HEK293 (cell line): ENCODE results near the gene METAP1.
"Not testable (repeated sequence)": the region's sequence is repeated elsewhere in the genome, so short reads cannot be mapped to it uniquely, and the experiment has no call there.

Source experiments
- CTCF ChIA-PET: fragments of 350-600 bp; formaldehyde crosslinking; extraction: SDS; loops from one replicate; lab custom pipeline; 2021; ENCODE audit warnings: antibody characterized with exemption; lab: Yijun Ruan, JAX
- POLR2A ChIA-PET: fragments of 300-600 bp; formaldehyde crosslinking; extraction: SDS; loops from one replicate; lab custom pipeline; 2020; ENCODE audit warnings: antibody characterized with exemption, inconsistent platforms; lab: Yijun Ruan, JAX
- H3K27ac ChIP-seq: fragments of 200-500 bp; sonication (Bioruptor generic); 2 replicates; pipeline ENCODE4 v1.5.1; 2014; ENCODE audit warnings: low read depth, low read length, control low read depth, inconsistent platforms; ENCODE audit errors: extremely low read depth
- H3K36me3 ChIP-seq, 2 experiments: fragments of 200-500 bp in 1 of 2; sonication (Bioruptor generic) in 1 of 2; 1 replicate in 1 of 2; 2 replicates in 1 of 2; pipeline ENCODE4 v1.5.1; 2014 to 2017; ENCODE audit warnings: inconsistent platforms in 2 of 2, low read length in 2 of 2; ENCODE audit not compliant: control insufficient read depth in 2 of 2, insufficient read depth in 1 of 2
- H3K4me1 ChIP-seq: fragments of 200-500 bp; sonication (Bioruptor generic); 2 replicates; pipeline ENCODE4 v1.5.1; 2014; ENCODE audit warnings: mild to moderate bottlenecking, low read length, inconsistent platforms; ENCODE audit not compliant: control insufficient read depth, insufficient read depth
- H3K4me3 ChIP-seq: 2 replicates; pipeline ENCODE4 v1.5.1; 2011; ENCODE audit warnings: low read depth, mild to moderate bottlenecking, control low read depth, low read length, moderate library complexity
- H3K9me3 ChIP-seq: fragments of 200-500 bp; sonication (Bioruptor generic); 2 replicates; pipeline ENCODE4 v1.5.1; 2014; ENCODE audit warnings: low read depth, low read length, inconsistent platforms; ENCODE audit not compliant: control insufficient read depth, insufficient read depth
- GFI1B ChIP-seq: fragments of 450-650 bp; formaldehyde crosslinking; IDR thresholded peaks from 2 replicates; pipeline ENCODE4 v1.5.1; 2016; ENCODE audit warnings: missing biosample characterization, missing genetic modification characterization
- GLIS1 ChIP-seq: fragments of 450-650 bp; formaldehyde crosslinking; IDR thresholded peaks from 2 replicates; pipeline ENCODE4 v1.5.1; 2016; ENCODE audit warnings: missing biosample characterization, missing genetic modification characterization
- PBX3 ChIP-seq: sonication (generic); formaldehyde crosslinking; IDR thresholded peaks from 2 replicates; pipeline ENCODE4 v1.8.1; 2022; ENCODE audit warnings: mild to moderate bottlenecking, moderate library complexity, missing genetic modification reagents
- ZBTB10 ChIP-seq: fragments of 450-650 bp; formaldehyde crosslinking; IDR thresholded peaks from 2 replicates; pipeline ENCODE4 v1.5.1; 2016; ENCODE audit warnings: missing biosample characterization, missing genetic modification characterization
- ZBTB21 ChIP-seq: fragments of 450-650 bp; formaldehyde crosslinking; IDR thresholded peaks from 2 replicates; pipeline ENCODE4 v1.5.1; 2017; ENCODE audit warnings: missing biosample characterization, missing genetic modification characterization
- ZEB2 ChIP-seq: fragments of 450-650 bp; formaldehyde crosslinking; IDR thresholded peaks from 2 replicates; pipeline ENCODE4 v1.5.1; 2016; ENCODE audit warnings: missing biosample characterization, missing genetic modification characterization
- ZNF148 ChIP-seq: fragments of 450-650 bp; formaldehyde crosslinking; IDR thresholded peaks from 2 replicates; pipeline ENCODE4 v1.5.0; 2017; ENCODE audit warnings: missing biosample characterization, missing genetic modification characterization, borderline replicate concordance
- ZNF202 ChIP-seq: fragments of 450-650 bp; formaldehyde crosslinking; IDR thresholded peaks from 2 replicates; pipeline ENCODE4 v1.5.1; 2016; ENCODE audit warnings: missing biosample characterization, missing genetic modification characterization, borderline replicate concordance
- ZNF600 ChIP-seq: fragments of 450-650 bp; formaldehyde crosslinking; IDR thresholded peaks from 2 replicates; pipeline ENCODE4 v1.5.1; 2016; ENCODE audit warnings: missing biosample characterization, missing genetic modification characterization
- ZNF768 ChIP-seq: fragments of 450-650 bp; formaldehyde crosslinking; IDR thresholded peaks from 2 replicates; pipeline ENCODE4 v1.5.1; 2018; ENCODE audit warnings: missing biosample characterization, mild to moderate bottlenecking, missing genetic modification characterization
- ZNF791 ChIP-seq: fragments of 450-650 bp; formaldehyde crosslinking; IDR thresholded peaks from 2 replicates; pipeline ENCODE4 v1.5.1; 2016; ENCODE audit warnings: missing biosample characterization, missing genetic modification characterization
- ZXDB ChIP-seq: fragments of 450-650 bp; formaldehyde crosslinking; IDR thresholded peaks from 2 replicates; pipeline ENCODE4 v1.5.1; 2016; ENCODE audit warnings: missing biosample characterization, missing genetic modification characterization
- TF ChIP-seq, protein P1 (sequence below): fragments of 450-650 bp; formaldehyde crosslinking; IDR thresholded peaks from 2 replicates; pipeline ENCODE4 v1.5.1; 2016; ENCODE audit warnings: missing biosample characterization, missing genetic modification characterization

METAP1 gene

GRCh38 chr4:99090481-99091215 lies 95.1 kb downstream of the METAP1 start:
- Histone ChIP-seq H3K9me3 (no peaks in the 10 kb centered on the region), H3K4me1 (no peaks in the 10 kb centered on the region), H3K4me3 (no peak overlapping the region), H3K27ac (no peak overlapping the region)
- POLR2A ChIA-PET: no interaction called here
- TF ChIP-seq ZNF148: no peak
- no peak for TF ChIP-seq GFI1B
- no peak for TF ChIP-seq ZXDB (tag by site-specific recombination)
- no peak for TF ChIP-seq ZNF791 (tag by site-specific recombination)
- TF ChIP-seq, protein P1, sequence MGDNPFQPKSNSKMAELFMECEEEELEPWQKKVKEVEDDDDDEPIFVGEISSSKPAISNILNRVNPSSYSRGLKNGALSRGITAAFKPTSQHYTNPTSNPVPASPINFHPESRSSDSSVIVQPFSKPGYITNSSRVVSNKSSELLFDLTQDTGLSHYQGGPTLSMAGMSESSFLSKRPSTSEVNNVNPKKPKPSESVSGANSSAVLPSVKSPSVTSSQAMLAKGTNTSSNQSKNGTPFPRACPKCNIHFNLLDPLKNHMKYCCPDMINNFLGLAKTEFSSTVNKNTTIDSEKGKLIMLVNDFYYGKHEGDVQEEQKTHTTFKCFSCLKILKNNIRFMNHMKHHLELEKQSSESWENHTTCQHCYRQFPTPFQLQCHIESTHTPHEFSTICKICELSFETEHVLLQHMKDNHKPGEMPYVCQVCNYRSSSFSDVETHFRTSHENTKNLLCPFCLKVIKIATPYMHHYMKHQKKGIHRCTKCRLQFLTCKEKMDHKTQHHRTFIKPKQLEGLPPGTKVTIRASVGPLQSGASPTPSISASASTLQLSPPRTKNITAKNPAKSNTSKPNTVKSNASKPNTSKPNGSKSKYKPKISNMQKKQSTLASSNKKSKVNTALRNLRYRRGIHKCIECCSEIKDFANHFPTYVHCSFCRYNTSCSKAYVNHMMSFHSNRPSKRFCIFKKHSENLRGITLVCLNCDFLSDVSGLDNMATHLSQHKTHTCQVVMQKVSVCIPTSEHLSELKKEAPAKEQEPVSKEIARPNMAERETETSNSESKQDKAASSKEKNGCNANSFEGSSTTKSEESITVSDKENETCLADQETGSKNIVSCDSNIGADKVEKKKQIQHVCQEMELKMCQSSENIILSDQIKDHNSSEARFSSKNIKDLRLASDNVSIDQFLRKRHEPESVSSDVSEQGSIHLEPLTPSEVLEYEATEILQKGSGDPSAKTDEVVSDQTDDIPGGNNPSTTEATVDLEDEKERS (tag by site-specific recombination): no peak
- TF ChIP-seq ZEB2 (tag by site-specific recombination): no peak
- TF ChIP-seq ZNF202 (tag by site-specific recombination): no peak
- no peak for TF ChIP-seq ZBTB10 (tag by site-specific recombination)
- TF ChIP-seq, all 188 proteins: peak for 0
- peaks cover 0 to 1% of the 10 kb centered on the region in 2 experiments; a peak in 1 of 3 replicates for H3K36me3 ChIP-seq
- CTCF ChIA-PET: interaction anchor here (0.6 to 0.7 kb wide), 2 partner anchors 37 to 947 kb away, joined by 3 to 5 read pairs; no protein-coding TSS in a partner anchor

- Histone ChIP-seq H3K4me1 (no peaks in the 10 kb centered on the region), H3K4me3 (no peak overlapping the region), H3K36me3 (no peaks in the 10 kb centered on the region), H3K9me3 (no peaks in the 10 kb centered on the region), H3K27ac (no peak overlapping the region)
- CTCF ChIA-PET: interaction anchor here (0.6 to 0.7 kb wide), 2 partner anchors 36 to 946 kb away, joined by 3 to 5 read pairs; no protein-coding TSS in a partner anchor
- POLR2A ChIA-PET: no interaction called here
- TF ChIP-seq GLIS1 (tag by site-specific recombination): 0 out of 2 replicates have a peak, but pooled peaks have one; percentile 22
- no peak for TF ChIP-seq ZNF768
- TF ChIP-seq PBX3 (CRISPR knock-in tag): no peak
- no peak for TF ChIP-seq ZBTB21 (tag by site-specific recombination)
- no peak for TF ChIP-seq ZNF600 (tag by site-specific recombination)
- TF ChIP-seq, all 188 proteins: peak for 1
Observed at GRCh38 chr4:99091216-99091575, 95.7 kb downstream of the METAP1 start.

DNA sequence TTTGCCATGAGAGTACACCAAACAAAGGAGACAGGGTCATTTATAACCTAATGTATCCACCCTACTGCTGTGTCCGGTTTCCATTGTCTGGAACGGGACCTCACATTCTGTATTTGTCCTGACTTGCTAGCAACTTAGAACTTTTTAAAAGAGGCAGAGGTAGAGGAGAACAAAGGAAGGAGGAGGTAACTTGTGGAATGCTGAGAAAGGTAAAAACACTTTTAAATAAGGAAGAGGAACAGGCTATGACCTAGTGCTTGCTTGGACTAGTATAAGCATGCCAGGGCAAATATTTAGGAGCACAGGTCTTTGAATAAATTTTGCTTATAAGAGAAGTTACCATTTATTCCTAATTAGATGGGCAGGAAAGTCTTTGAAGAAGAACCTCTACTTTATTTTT lies 96.3 kb downstream of the METAP1 start:
- H3K4me1 ChIP-seq, H3K4me3 ChIP-seq, H3K36me3 ChIP-seq, CTCF ChIA-PET, H3K27ac ChIP-seq, H3K9me3 ChIP-seq, POLR2A ChIA-PET: not testable (repeated sequence)
